GM21528 (cell line): ENCODE measurements around the gene MAD1L1.

Experiments
- ATAC-seq: cut with Tn5 transposase; IDR thresholded peaks from one replicate; pipeline ENCODE4 v1.9.1; 2021; ENCODE audit warnings: mild to moderate bottlenecking, moderate library complexity; ENCODE audit not compliant: unreplicated experiment, low FRiP score

The MAD1L1 gene

DNA sequence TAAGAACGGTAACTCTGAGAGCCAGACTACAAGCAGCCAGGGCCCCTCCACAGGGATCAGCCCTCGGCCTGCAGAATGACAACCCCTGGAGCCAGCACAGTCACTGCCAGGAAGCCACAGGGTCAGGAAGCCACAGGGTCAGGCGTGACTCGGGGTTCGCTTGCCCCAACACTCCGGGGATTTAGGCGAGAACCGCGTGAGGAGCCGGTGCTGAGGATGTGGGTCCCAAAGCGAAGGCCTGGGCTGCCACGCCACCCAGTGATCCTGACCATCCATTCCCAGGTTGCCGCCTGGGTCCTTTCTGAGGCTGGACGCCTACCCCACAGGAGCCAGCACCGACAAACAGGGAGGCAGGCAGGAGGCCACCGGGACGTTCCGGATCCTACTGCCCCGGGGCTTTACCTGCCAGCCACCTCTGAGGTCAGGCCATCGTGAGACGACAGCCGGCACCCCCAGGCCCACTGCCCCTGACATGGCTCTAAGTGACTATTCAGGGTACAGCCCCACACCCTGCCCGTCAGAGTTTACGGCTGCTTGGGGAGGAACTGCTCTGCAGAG is 334.0 kb downstream of the MAD1L1 start:
- no peak for ATAC-seq

DNA sequence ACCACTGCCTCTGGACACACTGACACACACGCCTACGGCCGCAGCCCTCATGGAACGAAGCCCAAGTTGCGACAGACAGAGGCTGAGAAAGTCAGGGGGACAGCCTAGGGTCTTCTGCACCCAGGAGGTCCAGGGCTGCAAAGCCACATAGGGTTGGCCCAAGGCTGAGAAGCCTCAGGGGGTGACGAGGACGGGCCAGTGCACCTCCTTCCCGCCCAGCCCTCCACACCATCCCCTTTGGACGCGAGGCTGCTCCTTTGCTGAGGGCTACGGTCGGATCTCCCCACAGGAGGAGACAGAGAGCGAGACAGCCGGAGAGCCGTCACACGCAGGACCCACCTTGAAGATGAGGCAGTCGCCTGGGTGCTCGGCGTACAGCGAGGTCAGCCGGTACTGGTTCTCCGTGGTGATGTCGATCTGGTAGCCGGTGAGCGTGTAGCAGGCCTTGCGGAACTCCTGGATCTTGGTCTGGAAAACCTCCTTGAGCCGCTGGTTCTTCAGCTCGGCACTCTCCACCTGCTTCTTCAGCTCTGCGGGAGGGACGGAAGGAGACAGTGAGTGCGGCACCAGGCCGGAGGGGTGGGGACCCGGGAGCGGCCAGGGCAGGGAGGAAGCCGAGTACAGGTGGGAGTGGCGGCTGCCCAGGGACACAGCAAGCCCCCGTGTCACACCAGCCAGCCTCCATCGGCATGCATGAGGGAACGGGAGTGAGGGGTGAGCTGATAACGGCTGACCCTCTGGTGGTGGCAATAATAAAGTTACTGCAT is 334.7 kb downstream of the MAD1L1 start:
- ATAC-seq = no peak

- ATAC-seq = no peak
Measured at GRCh38 chr7:1897076-1897860, 335.5 kb downstream of the MAD1L1 start.

GRCh38 chr7:1895664-1896515 is 336.9 kb downstream of the MAD1L1 start:
- no peak for ATAC-seq

DNA sequence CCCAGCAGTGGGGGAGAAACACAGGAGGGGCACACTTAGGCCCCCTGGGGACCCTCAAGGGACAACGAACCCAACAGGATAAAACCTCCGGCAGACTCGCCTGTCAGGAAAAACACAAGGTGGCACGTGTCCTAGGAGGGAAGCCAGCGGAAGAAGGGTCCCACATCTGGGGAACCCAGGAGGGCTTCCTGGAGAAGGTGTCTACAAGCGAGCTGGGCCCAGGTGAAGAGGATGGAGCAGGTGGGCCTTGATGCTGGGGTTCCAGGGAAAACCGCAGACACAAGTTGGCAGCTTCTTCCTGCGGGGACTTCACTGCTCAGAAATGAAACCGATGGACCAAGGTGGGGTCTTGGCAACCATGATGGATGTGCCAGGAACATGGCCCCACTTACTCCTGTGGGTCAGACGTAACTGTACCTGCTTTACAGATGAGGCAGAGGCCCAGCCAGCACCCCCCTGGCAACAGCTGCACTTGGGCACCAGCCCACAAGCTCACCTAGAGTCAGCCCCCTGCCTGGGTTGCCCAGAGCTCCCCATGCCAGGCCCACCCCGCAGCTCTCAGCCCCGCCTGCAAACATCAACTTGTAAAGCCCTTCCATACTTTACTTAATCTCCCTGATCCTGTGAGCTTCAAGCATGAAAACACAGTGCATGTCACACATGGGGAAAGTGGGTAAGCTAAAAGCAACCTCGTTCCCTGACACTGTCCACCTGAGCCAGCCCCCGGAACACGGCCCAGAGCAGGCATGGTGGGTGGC is 337.7 kb downstream of the MAD1L1 start:
- no peak for ATAC-seq

- ATAC-seq = no peak
Measured at GRCh38 chr7:1894313-1894900, 338.3 kb downstream of the MAD1L1 start.

DNA sequence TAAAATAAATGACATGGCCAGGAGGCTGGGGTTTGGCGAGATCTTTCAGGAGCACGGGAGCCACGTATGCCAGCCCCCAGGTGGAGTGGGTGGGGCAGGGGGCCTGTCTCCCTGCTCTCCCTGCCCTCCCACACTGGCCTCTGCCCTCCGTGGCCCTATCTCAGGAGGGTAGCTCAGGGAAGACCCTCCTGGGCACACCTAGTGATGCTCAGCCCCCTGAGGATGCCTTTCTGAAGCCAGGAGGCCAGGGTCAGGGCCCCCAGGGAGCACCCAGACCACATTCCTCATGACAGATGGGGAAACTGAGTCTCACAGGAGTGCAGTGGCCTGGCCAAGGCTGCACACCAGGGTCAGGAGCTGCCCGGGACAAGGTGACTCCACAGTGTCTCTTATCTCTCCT is 339.3 kb downstream of the MAD1L1 start:
- ATAC-seq = no peak

GRCh38 chr7:1893036-1893435 is 339.7 kb downstream of the MAD1L1 start:
- ATAC-seq = no peak

GRCh38 chr7:1892011-1892965 is 340.5 kb downstream of the MAD1L1 start:
- no peak for ATAC-seq

DNA sequence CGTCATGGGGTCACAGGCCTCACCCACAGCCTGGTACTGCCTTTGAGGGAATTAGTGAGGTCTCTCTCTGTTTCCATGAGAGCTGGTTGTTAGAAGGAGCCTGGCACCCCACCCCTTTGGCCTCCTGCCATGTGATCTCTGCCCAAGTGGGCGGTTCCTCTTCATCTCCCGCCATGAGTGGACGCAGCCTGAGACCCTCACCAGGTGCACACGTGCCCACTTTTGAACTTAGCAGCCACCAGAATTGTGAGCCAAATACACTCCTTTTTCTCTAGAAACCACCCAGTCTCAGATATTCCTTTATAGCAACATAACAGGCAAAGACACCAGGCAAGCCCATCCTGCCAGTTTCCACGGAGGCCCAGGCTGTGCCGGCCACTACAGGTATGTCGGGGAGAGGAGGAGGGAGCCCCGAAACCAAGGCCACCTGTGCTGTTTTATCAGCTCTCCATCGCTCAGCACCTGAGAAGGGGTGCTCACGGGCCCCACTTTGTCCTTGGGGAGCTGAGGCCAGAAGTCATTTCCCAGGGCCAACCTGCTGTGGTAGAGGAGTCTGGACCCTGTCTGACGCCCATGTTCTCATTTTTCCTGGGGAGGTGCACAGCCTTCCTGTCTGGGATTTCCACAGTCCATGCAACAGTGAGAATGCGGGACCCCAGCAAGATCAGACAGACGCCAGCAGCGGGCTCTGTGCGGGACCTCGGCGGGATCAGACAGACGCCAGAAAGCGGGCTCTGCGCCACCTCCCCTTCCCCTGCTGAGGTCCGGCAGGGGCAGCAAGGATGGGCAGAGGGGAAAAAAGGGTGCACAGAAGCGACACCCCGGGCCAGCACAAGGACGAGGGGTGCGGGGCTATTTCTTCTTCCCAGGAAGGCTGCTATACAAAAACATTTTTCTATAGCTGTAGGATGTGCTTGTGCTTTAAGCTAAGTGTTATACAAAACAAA is 342.2 kb downstream of the MAD1L1 start:
- no peak for ATAC-seq

GRCh38 chr7:1889556-1890181 is 343.1 kb downstream of the MAD1L1 start:
- no peak for ATAC-seq

DNA sequence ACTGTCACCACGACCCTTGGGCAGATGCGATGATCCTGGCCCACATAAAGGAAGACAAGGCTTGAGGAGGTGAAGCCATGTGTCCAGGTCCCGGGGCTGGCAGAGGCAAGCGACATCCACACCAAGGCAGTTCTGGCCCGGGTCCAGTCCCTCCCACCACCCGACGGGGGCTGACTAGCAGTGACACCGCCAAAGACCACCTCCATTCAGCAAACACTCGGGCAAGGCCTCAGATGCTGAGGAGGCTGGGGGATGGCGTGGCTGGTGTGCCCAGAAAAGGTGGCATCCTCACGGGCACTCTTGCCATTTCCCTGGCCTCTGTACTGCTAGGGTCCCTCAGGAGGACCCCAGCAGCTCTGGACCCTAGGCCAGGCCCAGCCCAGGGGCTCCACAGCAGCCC is 343.7 kb downstream of the MAD1L1 start:
- ATAC-seq = no peak

GRCh38 chr7:1888425-1888824 is 344.3 kb downstream of the MAD1L1 start:
- ATAC-seq = no peak

- ATAC-seq = no peak
Measured at GRCh38 chr7:1887251-1887650, 345.5 kb downstream of the MAD1L1 start.

DNA sequence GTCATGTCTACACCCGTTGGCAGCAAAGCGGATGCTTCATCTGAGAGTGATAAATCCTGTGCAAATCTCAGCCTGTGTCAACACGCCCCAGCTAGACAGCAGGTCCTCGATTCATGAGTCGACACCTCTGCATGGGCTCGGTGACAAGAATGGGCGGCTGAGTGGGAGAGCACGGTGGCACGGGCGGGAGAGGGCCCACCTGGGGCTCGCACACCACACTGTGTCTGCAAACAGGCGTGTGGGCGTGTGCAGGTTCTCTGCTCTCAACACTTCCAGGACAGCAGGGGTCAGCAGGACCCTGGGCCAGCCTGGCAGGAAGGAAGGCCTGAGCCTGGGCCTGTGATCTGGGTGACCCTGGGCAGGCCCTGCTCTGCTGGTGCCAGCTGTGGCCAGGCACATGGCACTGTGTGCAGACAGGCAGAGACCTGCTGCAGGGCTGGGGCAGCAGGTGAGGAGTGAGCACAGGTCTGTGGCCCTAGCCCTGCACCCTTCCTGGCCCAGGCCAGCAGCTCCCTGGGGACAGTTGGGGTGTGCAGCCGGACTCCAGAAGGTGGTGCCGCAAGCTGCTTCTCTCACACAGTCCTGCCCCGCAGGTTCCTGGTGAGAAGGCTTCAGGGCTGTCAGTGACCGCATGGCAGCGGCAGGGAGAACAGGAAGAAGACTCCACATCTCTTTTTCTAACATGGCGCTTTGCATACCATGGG is 346.2 kb downstream of the MAD1L1 start:
- ATAC-seq = no peak

DNA sequence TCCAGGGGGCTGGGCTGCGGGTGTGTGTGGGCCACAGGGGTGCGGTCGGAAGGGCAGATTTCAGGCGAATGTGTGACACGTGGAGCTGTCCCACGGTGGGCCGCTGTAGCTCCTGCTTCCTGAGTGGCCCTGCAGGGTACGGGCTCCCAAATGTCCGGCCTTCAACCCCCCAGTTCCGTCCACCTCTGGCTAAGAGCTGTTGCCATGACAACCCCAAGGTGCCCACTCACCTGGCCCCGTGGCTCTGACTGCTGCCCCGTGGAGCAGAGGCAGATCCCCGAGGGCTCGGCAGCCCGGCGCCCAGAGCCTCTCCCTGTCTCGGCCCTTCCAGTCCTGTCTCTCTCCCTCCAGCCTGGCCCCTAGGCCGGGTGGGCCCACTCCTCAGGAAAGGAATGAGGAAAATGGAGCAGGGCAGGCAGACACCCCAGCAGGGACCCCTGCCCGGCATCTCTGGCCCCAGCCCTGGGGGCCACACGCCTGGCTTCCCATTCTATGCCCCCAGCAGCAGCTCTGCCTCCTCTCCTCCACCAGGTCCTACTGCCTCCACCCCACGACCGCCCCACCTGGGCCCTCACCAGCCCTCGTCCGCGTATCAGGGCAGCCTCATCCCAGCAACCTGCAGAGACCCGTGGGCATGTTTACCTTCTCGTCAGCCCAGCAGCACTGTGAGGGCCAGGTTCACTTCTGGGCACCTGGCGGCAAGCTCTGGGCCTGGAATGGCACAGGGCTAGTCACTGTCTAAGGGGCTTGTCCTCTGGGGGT is 347.1 kb downstream of the MAD1L1 start:
- no peak for ATAC-seq
